Stimulated activated CD4-positive, alpha-beta T cell treated with anti-CD3 and anti-CD28 coated beads, Interleukin-12 subunit alpha, Interleukin-12 subunit beta, amount 100 ng/mL, for 48 hours (primary cell): ENCODE data around the gene KIAA1671.

ENCODE experiments used
- DNase-seq, 3 donors: peaks; one replicate each; pipeline ENCODE4 v3.0.0-alpha.2; 2020; ENCODE audit warnings: low read depth in 2 of 3, low spot score in 1 of 3

Gene KIAA1671

GRCh38 chr22:24952837-24953383 lies 394 bp downstream of the KIAA1671 start:
- no peak for DNase-seq

DNA sequence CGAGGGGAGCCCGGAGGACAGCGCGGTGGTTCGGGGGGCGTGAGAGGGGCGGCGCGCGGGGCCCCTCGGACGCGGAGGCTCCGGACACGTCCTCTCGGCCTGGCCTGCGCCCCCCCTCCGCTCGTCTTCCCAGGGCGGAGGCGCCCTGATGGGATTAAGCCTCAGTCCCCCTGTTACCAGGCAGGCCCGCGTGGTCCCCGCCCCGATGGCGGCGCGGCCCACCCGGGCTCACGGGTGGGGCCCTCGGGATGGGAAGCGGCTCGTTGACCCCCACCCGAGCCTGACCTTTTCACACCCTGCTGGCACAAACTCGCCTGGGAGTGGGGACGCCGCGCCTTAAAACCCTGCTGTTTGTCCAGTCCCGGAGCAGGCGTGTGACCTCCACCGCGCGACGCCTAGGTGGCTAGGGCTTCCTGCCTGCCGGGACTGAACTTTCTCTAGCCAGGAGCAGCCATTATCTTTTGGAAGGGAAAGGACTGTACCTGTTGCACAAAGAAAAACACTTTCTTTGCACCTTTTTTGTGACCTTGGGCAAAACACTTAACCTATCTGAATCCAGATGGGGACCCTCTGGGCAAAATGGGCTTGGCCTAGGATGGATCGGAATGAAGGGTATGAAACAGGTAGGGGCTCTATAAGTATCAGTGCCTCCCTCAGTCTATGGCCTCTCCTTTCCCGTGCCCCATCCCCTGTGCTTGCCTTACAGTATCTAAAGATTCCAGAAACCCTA lies 1.0 kb downstream of the KIAA1671 start:
- DNase-seq: no peak

DNA sequence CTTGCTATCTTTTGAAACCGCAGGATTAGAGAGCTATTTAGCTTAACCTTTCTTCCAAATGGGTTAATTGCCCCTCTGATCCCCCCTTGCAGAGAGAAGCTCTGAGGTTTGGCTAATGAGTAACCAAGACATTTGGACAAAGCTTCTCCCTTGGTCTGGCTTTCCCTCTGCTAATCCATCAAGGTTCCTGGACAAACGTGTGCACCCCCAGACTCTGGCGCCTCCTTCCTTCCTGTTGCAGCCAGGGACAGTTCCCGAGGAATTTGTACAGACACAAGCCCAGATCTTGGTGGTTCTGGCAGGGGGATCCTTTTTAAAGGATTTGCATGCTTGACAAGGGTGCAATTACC lies 1.6 kb downstream of the KIAA1671 start:
- DNase-seq: no peak

DNA sequence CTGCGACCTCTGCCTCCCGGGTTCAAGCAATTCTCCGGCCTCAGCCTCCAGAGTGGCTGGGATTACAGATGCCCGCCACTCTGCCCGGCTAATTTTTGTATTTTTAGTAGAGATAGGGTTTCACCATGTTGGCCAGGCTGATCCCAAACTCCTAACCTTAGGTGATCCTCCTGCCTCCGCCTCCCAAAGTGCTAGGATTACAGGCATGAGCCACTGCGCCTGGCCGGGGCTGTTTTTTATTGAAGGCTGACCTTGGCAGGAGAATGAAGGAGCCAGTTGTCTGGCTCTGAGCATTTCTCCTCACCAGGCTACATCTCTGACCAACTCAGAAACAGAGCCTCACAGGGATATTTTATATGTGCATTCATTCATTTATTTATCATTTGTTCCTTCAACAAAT lies 2.3 kb downstream of the KIAA1671 start:
- DNase-seq: no peak

DNA sequence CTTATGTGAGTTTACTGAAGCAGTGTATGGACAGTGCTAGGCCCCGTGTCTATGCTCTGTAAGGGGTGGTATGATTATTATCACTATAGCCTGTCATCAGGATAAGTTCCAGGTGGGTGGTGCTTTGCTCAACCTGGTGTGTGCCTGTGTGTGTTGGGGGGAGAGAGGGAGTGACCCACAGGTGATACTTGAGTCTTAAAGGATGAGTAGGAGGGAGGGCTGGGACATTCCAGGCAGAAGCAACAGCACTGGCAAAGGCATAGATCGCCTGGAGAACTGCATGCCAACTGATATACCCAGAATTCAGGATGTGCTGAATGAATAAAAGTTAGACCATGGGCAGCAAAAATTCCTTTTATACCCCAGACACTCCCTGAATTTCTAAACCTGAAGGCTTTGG lies 4.5 kb downstream of the KIAA1671 start:
- no peak for DNase-seq

GRCh38 chr22:24961217-24961844 lies 8.8 kb downstream of the KIAA1671 start:
- DNase-seq: no peak

DNA sequence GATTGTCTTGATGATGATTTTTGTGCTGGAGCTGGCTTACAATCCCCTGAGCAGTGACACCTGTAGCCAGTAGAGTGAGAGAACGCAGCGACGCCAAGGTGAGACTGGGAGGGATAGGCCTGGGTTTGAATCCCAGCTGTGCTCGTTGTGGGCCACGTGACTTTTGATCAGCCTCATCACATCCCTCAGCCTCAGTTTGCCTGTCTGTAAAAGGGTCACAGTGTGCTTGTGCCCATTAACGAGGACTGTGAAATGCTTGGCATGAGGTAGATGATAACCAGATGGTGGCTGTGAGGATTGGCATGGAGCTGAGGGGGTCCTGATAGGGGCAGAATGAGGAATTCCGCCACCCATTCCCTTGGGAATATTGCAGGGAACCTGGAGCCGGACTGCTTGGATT lies 9.6 kb downstream of the KIAA1671 start:
- DNase-seq: no peak

- no peak for DNase-seq
These were observed 10.3 kb downstream of the KIAA1671 start for GRCh38 chr22:24962835-24963234.

DNA sequence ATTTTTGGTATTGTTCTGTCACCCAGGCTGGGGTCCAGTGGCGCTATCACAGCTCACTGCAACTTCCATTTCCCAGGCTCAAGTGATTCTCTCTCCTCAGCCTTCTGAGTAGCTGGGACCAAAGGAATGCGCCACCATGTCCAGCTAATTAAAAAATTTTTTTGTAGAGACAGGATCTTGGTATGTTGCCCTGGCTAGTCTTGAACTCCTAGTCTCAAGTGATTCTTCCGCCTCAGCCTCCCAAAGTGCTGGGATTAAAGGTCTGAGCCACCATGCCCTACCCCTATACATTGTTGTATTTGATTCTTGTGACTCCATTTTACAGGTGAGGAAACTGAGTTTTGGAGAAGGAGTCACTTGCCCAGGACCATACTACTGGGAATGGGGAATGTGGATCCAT lies 11.9 kb downstream of the KIAA1671 start:
- no peak for DNase-seq

DNA sequence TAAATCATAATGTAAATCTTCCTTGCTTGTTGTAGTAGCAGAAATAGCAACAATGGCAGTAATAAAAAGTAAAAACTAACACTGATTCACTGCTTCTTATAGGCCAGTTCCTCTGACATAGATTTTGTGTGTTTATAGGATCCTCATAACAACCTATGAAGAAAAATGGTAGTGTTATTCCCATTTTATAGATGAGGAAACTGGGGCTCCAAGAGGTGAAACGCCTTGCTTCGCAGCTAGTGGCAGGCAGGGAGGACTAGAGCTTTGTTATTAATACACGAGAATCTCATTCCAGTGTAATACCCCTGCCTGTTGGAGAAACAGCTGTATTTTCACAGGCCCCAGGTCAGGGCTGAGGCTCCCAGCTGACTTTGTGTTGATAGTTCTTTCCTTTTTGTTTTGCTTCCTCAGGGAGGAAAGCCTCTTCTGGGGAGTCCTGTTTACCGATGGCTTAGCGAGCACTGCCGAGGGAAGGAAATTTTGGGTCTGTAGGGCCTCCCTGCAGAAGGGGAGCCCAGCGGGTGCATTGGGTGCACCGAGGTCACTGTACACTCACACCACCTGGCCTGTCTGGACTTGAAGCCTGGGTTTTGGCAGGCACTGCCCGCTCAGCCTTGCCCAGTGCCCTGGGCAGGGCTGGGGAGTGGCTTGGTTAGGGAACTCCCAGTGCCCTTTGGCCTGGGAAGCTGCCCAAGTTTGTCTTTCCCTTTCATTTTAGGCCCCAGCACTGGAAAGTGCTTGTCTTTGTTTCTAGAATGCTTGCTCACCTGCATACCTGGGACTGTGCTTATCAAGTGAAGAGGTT lies 13.5 kb downstream of the KIAA1671 start:
- DNase-seq: no peak

DNA sequence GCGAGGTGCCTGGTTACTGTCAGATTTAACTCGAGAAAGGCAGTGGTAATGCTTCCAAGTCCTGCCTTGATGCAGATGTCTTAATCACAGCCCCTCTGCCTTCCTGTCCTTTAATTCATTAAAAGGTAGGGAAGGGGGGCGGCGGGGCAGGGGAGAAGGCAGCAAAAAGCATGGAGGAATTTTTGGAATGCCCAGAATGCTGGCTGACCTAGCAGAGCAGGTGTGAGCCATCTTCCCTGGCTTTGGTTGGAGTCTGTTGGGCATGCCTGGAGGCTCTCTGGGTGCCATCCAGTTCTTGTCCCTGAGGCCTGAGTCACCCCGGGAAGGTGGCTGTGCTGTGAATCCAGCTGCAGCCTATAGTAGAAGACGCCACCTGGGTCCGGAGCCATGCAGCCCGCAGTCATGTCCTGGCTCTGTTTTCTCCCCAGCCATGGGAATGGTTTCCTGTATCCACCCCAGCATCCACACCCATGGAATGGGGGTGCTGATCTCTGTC lies 15.6 kb downstream of the KIAA1671 start:
- DNase-seq: no peak

GRCh38 chr22:24969560-24970301 lies 17.2 kb downstream of the KIAA1671 start:
- no peak for DNase-seq

GRCh38 chr22:24972369-24972768 lies 19.9 kb downstream of the KIAA1671 start:
- no peak for DNase-seq

DNA sequence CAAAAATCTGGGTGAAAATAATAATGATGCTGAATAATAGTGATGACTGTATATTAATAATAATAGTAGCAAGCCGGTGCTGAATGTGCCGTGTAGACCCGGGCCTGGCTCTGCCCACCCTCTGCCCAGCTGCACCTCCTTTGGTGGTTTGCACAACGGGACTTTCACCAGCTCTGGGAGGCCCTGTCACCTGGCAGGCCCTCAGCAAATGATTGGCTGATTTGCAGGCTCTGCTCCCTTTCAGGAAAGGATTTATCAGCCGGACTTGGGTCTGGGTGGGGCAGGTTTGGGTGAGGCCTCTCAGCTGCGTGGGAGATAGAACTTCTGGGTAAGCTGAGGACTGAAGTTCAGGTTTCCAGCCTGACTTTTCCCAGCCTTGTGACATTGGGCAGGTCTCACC lies 21.4 kb downstream of the KIAA1671 start:
- DNase-seq: no peak

DNA sequence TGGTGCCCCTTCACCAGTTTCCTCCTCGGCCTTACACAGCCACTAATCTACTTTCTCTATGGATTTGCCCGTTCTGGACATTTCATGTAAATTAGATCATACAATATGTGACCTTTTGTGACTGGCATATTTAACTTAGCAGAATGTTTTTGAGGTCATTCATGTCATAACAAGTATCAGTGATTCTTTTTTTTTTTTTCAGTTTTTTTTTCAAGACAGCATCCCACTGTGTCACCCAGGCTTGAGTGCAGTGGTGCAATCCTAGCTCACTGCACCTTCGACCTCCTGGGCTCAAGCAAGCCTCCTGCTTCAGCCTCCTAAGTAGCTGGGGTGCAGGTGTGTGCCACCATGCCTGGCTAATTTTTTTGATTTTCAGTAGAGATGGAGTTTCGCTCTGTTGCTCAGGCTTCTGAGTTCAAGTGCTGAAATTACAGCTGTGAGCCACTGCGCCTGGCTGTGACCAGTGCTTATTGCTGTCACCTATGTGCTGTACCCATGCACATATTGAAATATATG lies 22.7 kb downstream of the KIAA1671 start:
- no peak for DNase-seq

- no peak for DNase-seq
These were observed 23.4 kb downstream of the KIAA1671 start for GRCh38 chr22:24975813-24976341.

DNA sequence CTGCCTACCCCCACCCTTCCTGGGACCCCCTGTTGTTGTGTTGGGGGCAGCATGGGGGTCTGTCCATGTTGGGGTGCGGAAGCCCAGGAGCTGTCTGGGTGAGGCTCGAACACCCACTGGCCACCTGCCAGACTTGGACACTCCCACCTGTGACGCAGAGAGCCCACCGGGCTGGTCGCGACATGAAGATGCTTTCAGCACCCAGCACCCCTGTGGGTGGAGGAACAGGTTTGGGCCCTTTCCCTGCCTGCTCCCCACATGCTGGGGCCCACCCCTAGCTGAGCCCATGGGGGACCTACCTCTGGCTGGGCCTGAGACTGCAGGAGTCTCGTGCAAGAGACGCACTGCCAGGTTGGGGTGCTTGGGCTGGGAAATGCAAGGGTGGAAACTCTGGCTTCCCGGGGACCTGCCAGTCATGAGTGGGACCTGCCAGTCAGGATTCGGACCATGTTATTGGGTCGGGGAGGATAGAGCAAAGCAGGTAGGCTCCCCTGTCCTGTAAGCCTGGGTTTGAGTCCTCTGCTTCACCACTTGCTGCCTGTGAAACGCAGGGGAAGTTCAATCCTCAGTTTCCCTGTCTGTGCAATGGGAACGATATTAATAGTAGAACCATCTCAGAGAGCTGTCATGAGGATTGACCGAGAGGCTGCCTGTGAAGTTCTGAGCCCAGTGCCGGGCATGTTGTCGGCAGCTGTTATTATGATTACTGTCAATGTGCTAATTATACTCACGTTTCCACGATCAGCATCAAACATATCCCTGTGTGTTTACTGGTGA lies 24.1 kb downstream of the KIAA1671 start:
- no peak for DNase-seq

DNA sequence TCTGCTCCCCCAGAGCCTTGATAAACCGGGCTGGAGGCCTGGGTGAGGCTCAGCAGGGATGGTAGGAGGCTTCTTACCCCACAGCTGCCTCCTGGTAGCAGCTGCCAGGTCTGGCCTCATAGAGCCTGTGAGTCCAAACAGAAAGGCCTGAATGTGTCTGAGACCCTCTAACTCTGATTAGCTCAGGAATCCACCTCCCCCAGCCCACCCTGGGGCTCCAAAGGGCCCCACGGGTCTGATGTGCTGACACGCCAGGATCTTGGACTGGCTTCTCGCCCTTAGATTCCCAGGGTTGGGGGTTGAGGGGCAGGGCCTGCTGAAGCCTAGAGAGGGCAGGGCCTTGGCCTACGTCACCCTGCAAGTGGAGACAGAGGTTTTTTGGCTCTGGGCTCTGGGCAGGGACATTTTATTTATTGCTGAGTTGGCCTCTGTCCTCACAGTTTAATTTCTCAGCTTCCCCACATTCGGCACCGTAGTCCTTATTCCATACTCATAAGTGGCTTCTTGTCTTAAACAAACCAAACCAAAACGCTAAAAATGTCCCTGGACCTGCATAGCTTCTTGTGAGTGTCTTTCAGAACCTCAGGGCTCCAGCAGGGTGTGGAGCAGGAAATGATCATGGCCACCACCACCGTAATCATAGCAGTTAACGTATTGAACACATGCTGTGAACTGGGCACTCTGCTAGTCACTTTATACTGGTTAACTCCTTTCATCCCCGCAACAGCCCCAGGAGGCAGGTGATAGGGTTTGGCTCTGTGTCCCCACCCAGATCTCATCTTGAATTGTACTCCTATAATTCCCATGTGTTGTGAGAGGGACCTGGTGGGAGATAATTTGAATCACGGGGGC lies 25.1 kb downstream of the KIAA1671 start:
- DNase-seq: no peak

DNA sequence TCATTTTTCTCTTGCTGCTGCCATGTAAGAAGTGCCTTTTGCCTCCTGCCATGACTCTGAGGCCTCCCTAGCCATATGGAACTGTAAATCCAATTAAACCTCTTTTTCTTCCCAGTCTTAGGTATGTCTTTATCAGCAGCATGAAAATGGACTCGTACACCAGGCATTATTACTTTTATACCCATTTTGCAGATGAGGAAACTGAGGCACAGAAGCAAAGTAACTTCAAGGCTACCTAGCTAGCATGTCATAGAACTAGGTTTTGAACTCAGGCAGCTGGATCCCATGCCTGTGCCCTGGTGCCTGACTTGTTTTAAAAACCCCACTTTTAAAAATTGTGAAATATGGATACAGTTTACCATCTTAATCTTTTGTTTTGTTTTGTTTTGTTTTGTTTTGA lies 25.8 kb downstream of the KIAA1671 start:
- DNase-seq: no peak
